GM23338 (cell line): ENCODE measurements around the gene PTPRC. TPM values are rescaled to one million over a fixed set of nuclear protein-coding genes. Genes with fewer than 3 reads are reported as not detected.

Experiments
- ATAC-seq: fragments of 200-7000 bp; cut with Tn5 transposase; 3 replicates; pipeline ENCODE4 v1.9.1; 2020
- DNase-seq: peaks from one replicate; pipeline ENCODE4 v3.0.0-alpha.2; 2015; ENCODE audit warnings: low spot score
- H2AFZ ChIP-seq: fragments of 200-600 bp; sonication (generic); 2 replicates; pipeline ENCODE4 v1.8.0; 2016; ENCODE audit warnings: antibody characterized with exemption, mild to moderate bottlenecking, moderate library complexity
- H3F3A ChIP-seq: fragments of 200-600 bp; sonication (generic); replicated peaks from 2 replicates; pipeline ENCODE4 v1.8.0; 2017; ENCODE audit warnings: antibody characterized with exemption, mixed run types, low read depth
- H3K27ac ChIP-seq: fragments of 200-600 bp; sonication (generic); 2 replicates; pipeline ENCODE4 v1.6.1; 2016; ENCODE audit warnings: low read depth
- H3K27me3 ChIP-seq: fragments of 200-600 bp; sonication (generic); 2 replicates; pipeline ENCODE4 v1.8.0; 2016; ENCODE audit warnings: mild to moderate bottlenecking, mixed run types, moderate library complexity; ENCODE audit not compliant: insufficient read depth
- H3K36me3 ChIP-seq: fragments of 200-600 bp; sonication (generic); 2 replicates; pipeline ENCODE4 v1.8.0; 2016; ENCODE audit warnings: mild to moderate bottlenecking; ENCODE audit not compliant: insufficient read depth
- H3K4me1 ChIP-seq: fragments of 200-600 bp; sonication (generic); 2 replicates; pipeline ENCODE4 v1.8.0; 2016; ENCODE audit warnings: mild to moderate bottlenecking, moderate library complexity; ENCODE audit not compliant: insufficient read depth
- H3K4me2 ChIP-seq: fragments of 200-600 bp; sonication (generic); 2 replicates; pipeline ENCODE4 v1.7.1; 2017; ENCODE audit warnings: mixed run types
- H3K4me3 ChIP-seq: fragments of 200-600 bp; sonication (generic); 2 replicates; pipeline ENCODE4 v1.6.1; 2016; ENCODE audit warnings: mixed run types
- H3K79me2 ChIP-seq: fragments of 200-600 bp; sonication (generic); replicated peaks from 2 replicates; pipeline ENCODE4 v1.8.0; 2017; ENCODE audit warnings: mild to moderate bottlenecking; ENCODE audit not compliant: insufficient read depth
- H3K9me2 ChIP-seq: fragments of 200-600 bp; sonication (generic); 2 replicates; pipeline ENCODE4 v1.8.0; 2017; ENCODE audit not compliant: insufficient read depth
- H4K20me1 ChIP-seq: fragments of 200-600 bp; sonication (generic); replicated peaks from 2 replicates; pipeline ENCODE4 v1.8.0; 2017; ENCODE audit warnings: mild to moderate bottlenecking; ENCODE audit not compliant: insufficient read depth
- H3K27ac Mint-ChIP-seq: 2 replicates; pipeline ENCODE4 v1.8.0; 2020; ENCODE audit warnings: inconsistent platforms, mild to moderate bottlenecking, moderate library complexity, mixed read lengths
- H3K27me3 Mint-ChIP-seq: 3 replicates; pipeline ENCODE4 v1.8.0; 2022; ENCODE audit warnings: low read depth, mild to moderate bottlenecking, moderate library complexity, mixed read lengths, inconsistent platforms; ENCODE audit not compliant: insufficient read depth, poor library complexity
- H3K36me3 Mint-ChIP-seq: 3 replicates; pipeline ENCODE4 v1.8.0; 2021; ENCODE audit warnings: low read depth, mild to moderate bottlenecking, inconsistent platforms, moderate library complexity, mixed read lengths
- H3K4me1 Mint-ChIP-seq: 3 replicates; pipeline ENCODE4 v1.8.0; 2020; ENCODE audit warnings: mild to moderate bottlenecking, inconsistent platforms, mixed read lengths
- H3K4me3 Mint-ChIP-seq: 3 replicates; pipeline ENCODE4 v1.8.0; 2021; ENCODE audit warnings: moderate library complexity, mild to moderate bottlenecking, inconsistent platforms, mixed read lengths
- H3K9me3 Mint-ChIP-seq: 3 replicates; pipeline ENCODE4 v1.8.0; 2020; ENCODE audit warnings: moderate library complexity, mild to moderate bottlenecking, inconsistent platforms, mixed read lengths
- CREB1 ChIP-seq: fragments of 250-450 bp; sonication (Bioruptor Pico); IDR thresholded peaks from 2 replicates; pipeline ENCODE4 v1.5.0; 2020; ENCODE audit warnings: low read depth, mild to moderate bottlenecking, moderate library complexity
- CTCF ChIP-seq, 2 experiments: fragments of 200-600 bp in 1 of 2; sonication (generic) in 1 of 2; conservative IDR thresholded peaks; 2 replicates each; pipeline versions ENCODE4 v1.5.1 to v1.6.1; 2016 to 2017; ENCODE audit warnings: antibody characterized with exemption in 2 of 2, low read depth in 2 of 2, mild to moderate bottlenecking in 2 of 2, moderate library complexity in 1 of 2
- EZH2 ChIP-seq: fragments of 200-600 bp; sonication (generic); IDR thresholded peaks from one replicate; pipeline ENCODE4 v1.8.0; 2017; ENCODE audit warnings: antibody characterized with exemption, mild to moderate bottlenecking, low read depth; ENCODE audit not compliant: unreplicated experiment
- EZH2phosphoT487 ChIP-seq: fragments of 200-600 bp; sonication (generic); IDR thresholded peaks from one replicate; pipeline ENCODE4 v1.8.1; 2018; ENCODE audit warnings: antibody characterized with exemption; ENCODE audit not compliant: unreplicated experiment
- JUNB ChIP-seq: IDR thresholded peaks from one replicate; pipeline ENCODE4 v1.6.1; 2016; ENCODE audit warnings: antibody characterized with exemption; ENCODE audit not compliant: unreplicated experiment
- POLR2AphosphoS5 ChIP-seq: IDR thresholded peaks from 2 replicates; pipeline ENCODE4 v1.6.1; 2016; ENCODE audit warnings: antibody characterized with exemption, low read depth
- STAT1 ChIP-seq: IDR thresholded peaks from one replicate; pipeline ENCODE4 v1.6.1; 2016; ENCODE audit warnings: antibody characterized with exemption; ENCODE audit not compliant: unreplicated experiment
- ZNF462 ChIP-seq: fragments of 250-450 bp; sonication (Bioruptor Pico); IDR thresholded peaks from 2 replicates; pipeline ENCODE4 v1.5.0; 2020; ENCODE audit warnings: mild to moderate bottlenecking, moderate library complexity
- polyA plus RNA-seq: library from polyadenylated mRNA; unstranded; fragments of >200 nt; fragmentation: Nextera tagmentation; extraction: Ambion mirVana; gene quantifications from 2 replicates; pipeline ENCODE4 v1.2.1, GENCODE V29; 2016
- total RNA-seq: library from RNA; depleted of rRNA; stranded (reverse); fragments of >200 nt; shearing (Covaris generic); gene quantifications from 2 replicates; pipeline ENCODE4 v1.2.3, GENCODE V29; 2014
- TF ChIP-seq, protein P1 (sequence below): IDR thresholded peaks from one replicate; pipeline ENCODE4 v1.6.1; 2018; ENCODE audit warnings: antibody characterized with exemption; ENCODE audit not compliant: unreplicated experiment

PTPRC gene
- total and polyA plus RNA-seq, 2 experiments from 2014 or later: 0.10 to 0.52 TPM

DNA sequence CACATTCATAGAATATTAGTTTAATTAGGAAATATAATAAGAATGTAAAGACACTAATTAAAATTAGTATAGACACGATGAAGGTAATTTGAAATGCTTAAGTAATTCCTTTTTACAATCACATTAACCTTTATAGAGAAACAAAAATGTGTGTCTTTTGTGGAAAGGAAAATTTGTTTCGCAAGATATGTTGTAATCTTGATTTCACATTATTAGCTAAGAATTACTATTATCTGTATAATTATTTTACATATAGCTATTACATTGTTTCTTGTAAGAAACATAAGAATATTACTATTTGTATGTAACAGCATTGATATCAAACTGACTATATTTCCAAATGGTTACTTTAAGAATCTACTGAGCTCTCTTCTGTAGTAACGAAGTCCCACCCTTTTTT lies 111.2 kb downstream of the PTPRC start (continued):
- no peak for TF ChIP-seq ZNF462 (CRISPR knock-in tag)

- Histone ChIP-seq H3K4me1 (no peaks in the 10 kb centered on the region; the same call in 1 of the 2 replicates), H3K4me2 (no peak overlapping the region), H3K9me2 (no peaks in the 10 kb centered on the region), H3K27me3 (no peaks in the 10 kb centered on the region), H3K4me3 (no peak overlapping the region), H3K36me3 (no peaks in the 10 kb centered on the region), H3K27ac (no peak overlapping the region), H3K79me2 (no peaks in the 10 kb centered on the region), H3F3A (no peaks in the 10 kb centered on the region), H4K20me1 (no peaks in the 10 kb centered on the region), H2AFZ (no peak overlapping the region; the same call in 1 of the 2 replicates)
- no peak overlapping the region for H3K27ac Mint-ChIP-seq
- no peaks in the 10 kb centered on the region for H3K36me3 Mint-ChIP-seq
- no peak for DNase-seq
- ATAC-seq: no peak
- peaks cover 8% of the 10 kb centered on the region; the same call in 2 of the 3 replicates for H3K4me1 Mint-ChIP-seq
- H3K9me3 Mint-ChIP-seq: no peaks in the 10 kb centered on the region
- H3K27me3 Mint-ChIP-seq: no peaks in the 10 kb centered on the region
- H3K4me3 Mint-ChIP-seq: no peak overlapping the region
- no peak for TF ChIP-seq CREB1 (CRISPR knock-in tag)
- TF ChIP-seq, protein P1, sequence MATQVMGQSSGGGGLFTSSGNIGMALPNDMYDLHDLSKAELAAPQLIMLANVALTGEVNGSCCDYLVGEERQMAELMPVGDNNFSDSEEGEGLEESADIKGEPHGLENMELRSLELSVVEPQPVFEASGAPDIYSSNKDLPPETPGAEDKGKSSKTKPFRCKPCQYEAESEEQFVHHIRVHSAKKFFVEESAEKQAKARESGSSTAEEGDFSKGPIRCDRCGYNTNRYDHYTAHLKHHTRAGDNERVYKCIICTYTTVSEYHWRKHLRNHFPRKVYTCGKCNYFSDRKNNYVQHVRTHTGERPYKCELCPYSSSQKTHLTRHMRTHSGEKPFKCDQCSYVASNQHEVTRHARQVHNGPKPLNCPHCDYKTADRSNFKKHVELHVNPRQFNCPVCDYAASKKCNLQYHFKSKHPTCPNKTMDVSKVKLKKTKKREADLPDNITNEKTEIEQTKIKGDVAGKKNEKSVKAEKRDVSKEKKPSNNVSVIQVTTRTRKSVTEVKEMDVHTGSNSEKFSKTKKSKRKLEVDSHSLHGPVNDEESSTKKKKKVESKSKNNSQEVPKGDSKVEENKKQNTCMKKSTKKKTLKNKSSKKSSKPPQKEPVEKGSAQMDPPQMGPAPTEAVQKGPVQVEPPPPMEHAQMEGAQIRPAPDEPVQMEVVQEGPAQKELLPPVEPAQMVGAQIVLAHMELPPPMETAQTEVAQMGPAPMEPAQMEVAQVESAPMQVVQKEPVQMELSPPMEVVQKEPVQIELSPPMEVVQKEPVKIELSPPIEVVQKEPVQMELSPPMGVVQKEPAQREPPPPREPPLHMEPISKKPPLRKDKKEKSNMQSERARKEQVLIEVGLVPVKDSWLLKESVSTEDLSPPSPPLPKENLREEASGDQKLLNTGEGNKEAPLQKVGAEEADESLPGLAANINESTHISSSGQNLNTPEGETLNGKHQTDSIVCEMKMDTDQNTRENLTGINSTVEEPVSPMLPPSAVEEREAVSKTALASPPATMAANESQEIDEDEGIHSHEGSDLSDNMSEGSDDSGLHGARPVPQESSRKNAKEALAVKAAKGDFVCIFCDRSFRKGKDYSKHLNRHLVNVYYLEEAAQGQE: no peak
- no peak for TF ChIP-seq EZH2phosphoT487
- TF ChIP-seq STAT1: no peak
- TF ChIP-seq POLR2AphosphoS5: no peak
- no peak for TF ChIP-seq JUNB
- no peak for TF ChIP-seq CTCF (conservative IDR thresholded peaks at IDR 0.05; ENCODE audit: low read depth in 2 of 2)
- TF ChIP-seq EZH2: no peak
Observed at GRCh38 chr1:198751741-198752140, 112.9 kb downstream of the PTPRC start.
